ENCODE results near the gene PPARG. TPM values are rescaled to one million over a fixed set of nuclear protein-coding genes. Genes with fewer than 3 reads are reported as not detected.

Gene PPARG
- polyA plus RNA-seq, 1 donor (not counting 4 experiments of a cell fraction or from before 2014, with no cell fraction given), result 3.1 TPM

DNA sequence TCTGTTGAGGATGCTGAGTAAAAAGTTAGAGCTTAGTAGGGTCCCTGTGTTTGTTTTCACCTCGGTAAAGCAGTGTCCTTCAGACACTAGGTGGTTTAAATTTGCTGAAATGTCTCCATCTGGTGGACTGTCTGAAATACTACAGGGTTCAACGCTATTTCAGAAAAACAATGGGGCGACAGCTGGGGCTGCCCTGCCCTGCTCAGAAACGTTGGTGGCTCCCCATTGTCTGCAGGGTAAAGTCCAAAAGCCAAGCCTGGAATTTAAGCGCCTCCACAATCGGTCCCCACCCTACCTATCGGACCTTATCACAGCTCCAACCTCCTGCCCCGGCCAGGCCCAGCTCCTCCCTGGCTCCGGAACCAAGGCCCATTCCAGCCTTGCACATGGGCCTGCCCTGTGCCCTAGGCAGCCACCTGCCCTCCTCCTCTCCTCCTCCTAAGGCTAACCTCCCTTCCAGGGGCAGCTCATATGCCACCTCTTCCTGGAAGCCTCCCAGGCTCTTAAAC lies 191.1 kb downstream of the PPARG start:
- no peaks in the 10 kb centered on the region for H4K20me1 ChIP-seq (ENCODE audit: control insufficient read depth, extremely low read depth, insufficient read depth, low read length)
- H3K9ac ChIP-seq (ENCODE audit: control insufficient read depth, extremely low read depth, insufficient read depth, low read length), result no peak overlapping the region
- H3K4me3 ChIP-seq (ENCODE audit: control insufficient read depth in 2 of 3, extremely low read depth in 1 of 3, insufficient read depth in 2 of 3, low read depth in 1 of 3, low read length in 3 of 3), result no peak overlapping the region
- DNase-seq (ENCODE audit: low read depth, low spot score), result no peak
- no peaks in the 10 kb centered on the region for H3K9me3 ChIP-seq (ENCODE audit: control insufficient read depth, low read depth, low read length)
- peak overlapping the region; percentile 40 for H2AFZ ChIP-seq (ENCODE audit: control insufficient read depth, low read length)
- dilution Hi-C loops (cut with MboI; ENCODE audit: extremely low pct_ligation_motif_present, low sequenced_read_pairs), result no loop called here
- peak; percentile 9 for FAIRE-seq
- H3K9me1 ChIP-seq (ENCODE audit: control insufficient read depth, extremely low read depth, insufficient read depth, low read length), result no peaks in the 10 kb centered on the region
- H3K4me2 ChIP-seq (ENCODE audit: control insufficient read depth, extremely low read depth, insufficient read depth, low read depth, low read length), result no peak overlapping the region
- H3K79me2 ChIP-seq (ENCODE audit: control insufficient read depth, insufficient read depth, low read length), result peaks cover 5% of the 10 kb centered on the region
- no peaks in the 10 kb centered on the region for H3K36me3 ChIP-seq (ENCODE audit: control insufficient read depth in 2 of 2, extremely low read depth in 1 of 2, insufficient read depth in 2 of 2, low read length in 2 of 2)
- no peaks in the 10 kb centered on the region for H3K27me3 ChIP-seq (ENCODE audit: control insufficient read depth, extremely low read depth, insufficient read depth, low read length)
- H3K4me1 ChIP-seq (ENCODE audit: control insufficient read depth, extremely low read depth, insufficient read depth, low read length), result peaks cover 9% of the 10 kb centered on the region
- TF ChIP-seq, protein P1, sequence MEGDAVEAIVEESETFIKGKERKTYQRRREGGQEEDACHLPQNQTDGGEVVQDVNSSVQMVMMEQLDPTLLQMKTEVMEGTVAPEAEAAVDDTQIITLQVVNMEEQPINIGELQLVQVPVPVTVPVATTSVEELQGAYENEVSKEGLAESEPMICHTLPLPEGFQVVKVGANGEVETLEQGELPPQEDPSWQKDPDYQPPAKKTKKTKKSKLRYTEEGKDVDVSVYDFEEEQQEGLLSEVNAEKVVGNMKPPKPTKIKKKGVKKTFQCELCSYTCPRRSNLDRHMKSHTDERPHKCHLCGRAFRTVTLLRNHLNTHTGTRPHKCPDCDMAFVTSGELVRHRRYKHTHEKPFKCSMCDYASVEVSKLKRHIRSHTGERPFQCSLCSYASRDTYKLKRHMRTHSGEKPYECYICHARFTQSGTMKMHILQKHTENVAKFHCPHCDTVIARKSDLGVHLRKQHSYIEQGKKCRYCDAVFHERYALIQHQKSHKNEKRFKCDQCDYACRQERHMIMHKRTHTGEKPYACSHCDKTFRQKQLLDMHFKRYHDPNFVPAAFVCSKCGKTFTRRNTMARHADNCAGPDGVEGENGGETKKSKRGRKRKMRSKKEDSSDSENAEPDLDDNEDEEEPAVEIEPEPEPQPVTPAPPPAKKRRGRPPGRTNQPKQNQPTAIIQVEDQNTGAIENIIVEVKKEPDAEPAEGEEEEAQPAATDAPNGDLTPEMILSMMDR (optimal IDR thresholded peaks at IDR 0.05 in 1 of 3, IDR thresholded peaks at IDR 0.05 in 1 of 3, conservative IDR thresholded peaks at IDR 0.05 in 1 of 3; ENCODE audit: extremely low read depth in 1 of 3, insufficient read depth in 2 of 3, low read length in 3 of 3), result peak; percentile 57 to 69 (median 66)
- no peak for TF ChIP-seq EZH2 (IDR thresholded peaks at IDR 0.05; ENCODE audit: low read length)
- no peak overlapping the region for H3K27ac ChIP-seq (ENCODE audit: control insufficient read depth, insufficient read depth, low read length)

- H3K9ac ChIP-seq (ENCODE audit: control insufficient read depth, extremely low read depth, insufficient read depth, low read length), result peak overlapping the region; percentile 90
- H3K4me1 ChIP-seq (ENCODE audit: control insufficient read depth, extremely low read depth, insufficient read depth, low read length), result peaks cover 14% of the 10 kb centered on the region
- no peaks in the 10 kb centered on the region for H4K20me1 ChIP-seq (ENCODE audit: control insufficient read depth, extremely low read depth, insufficient read depth, low read length)
- dilution Hi-C loops (cut with MboI; ENCODE audit: extremely low pct_ligation_motif_present, low sequenced_read_pairs), result no loop called here
- no peak overlapping the region for H3K27ac ChIP-seq (ENCODE audit: control insufficient read depth, insufficient read depth, low read length)
- peaks cover 3% of the 10 kb centered on the region for H3K9me1 ChIP-seq (ENCODE audit: control insufficient read depth, extremely low read depth, insufficient read depth, low read length)
- H3K27me3 ChIP-seq (ENCODE audit: control insufficient read depth, extremely low read depth, insufficient read depth, low read length), result no peaks in the 10 kb centered on the region
- FAIRE-seq (no peak), DNase-seq (ENCODE audit: low read depth, low spot score) (no peak)
- TF ChIP-seq, protein P1 (optimal IDR thresholded peaks at IDR 0.05 in 1 of 3, IDR thresholded peaks at IDR 0.05 in 1 of 3, conservative IDR thresholded peaks at IDR 0.05 in 1 of 3; ENCODE audit: extremely low read depth in 1 of 3, insufficient read depth in 2 of 3, low read length in 3 of 3), result no peak
- no peak for TF ChIP-seq EZH2 (IDR thresholded peaks at IDR 0.05; ENCODE audit: low read length)
- peak overlapping the region; percentile 65 to 81 (median 73) for H3K4me3 ChIP-seq (ENCODE audit: control insufficient read depth in 2 of 3, extremely low read depth in 1 of 3, insufficient read depth in 2 of 3, low read depth in 1 of 3, low read length in 3 of 3)
- H3K9me3 ChIP-seq (ENCODE audit: control insufficient read depth, low read depth, low read length), result no peaks in the 10 kb centered on the region
- peak overlapping the region; percentile 99 for H2AFZ ChIP-seq (ENCODE audit: control insufficient read depth, low read length)
- H3K36me3 ChIP-seq (ENCODE audit: control insufficient read depth in 2 of 2, extremely low read depth in 1 of 2, insufficient read depth in 2 of 2, low read length in 2 of 2), result peaks cover 3 to 6% of the 10 kb centered on the region in 2 experiments
- peak overlapping the region; percentile 100 for H3K4me2 ChIP-seq (ENCODE audit: control insufficient read depth, extremely low read depth, insufficient read depth, low read depth, low read length)
- peaks cover 32% of the 10 kb centered on the region for H3K79me2 ChIP-seq (ENCODE audit: control insufficient read depth, insufficient read depth, low read length)
These were observed 194.5 kb downstream of the PPARG start for GRCh38 chr3:12483410-12483809.
